Adrenal gland (tissue), 12 donors: ENCODE measurements around the gene GABRB3. TPM values are rescaled to one million over a fixed set of nuclear protein-coding genes. Genes with fewer than 3 reads are reported as not detected.

ENCODE experiments used
- DNase-seq, 7 donors: peaks; one replicate each; pipeline ENCODE4 v3.0.0-alpha.2; 2019 to 2020
- H3K27ac ChIP-seq, 5 donors: fragments of 200-600 bp; sonication (generic) in 4 of 5; 1 replicate in 3 of 5; 2 replicates in 2 of 5; pipeline versions ENCODE4 v1.5.1 to v1.8.0; 2016 to 2020; ENCODE audit warnings: mild to moderate bottlenecking in 1 of 5
- H3K27me3 ChIP-seq: fragments of 200-600 bp; 2 replicates; pipeline ENCODE4 v1.8.0; 2021
- H3K36me3 ChIP-seq, 2 donors: fragments of 200-600 bp; replicated peaks in 1 of 2; 1 replicate in 1 of 2; 2 replicates in 1 of 2; pipeline versions ENCODE4 v1.5.1 to v1.8.0; 2018 to 2022
- H3K4me1 ChIP-seq, 2 donors: fragments of 200-600 bp; replicated peaks in 1 of 2; 1 replicate in 1 of 2; 2 replicates in 1 of 2; pipeline versions ENCODE4 v1.5.1 to v1.8.0; 2018 to 2021
- H3K4me3 ChIP-seq, 4 donors: fragments of 200-600 bp; sonication (generic) in 3 of 4; one replicate each; pipeline ENCODE4 v1.5.1; 2016 to 2018
- H3K9me3 ChIP-seq, 3 donors: fragments of 200-600 bp; sonication (generic) in 1 of 3; replicated peaks in 1 of 3; 1 replicate in 2 of 3; 2 replicates in 1 of 3; pipeline versions ENCODE4 v1.5.1 to v1.8.0; 2016 to 2021
- CTCF ChIP-seq, 6 experiments: fragments of 450-650 bp in 4 of 6; fragments of 200-600 bp in 2 of 6; sonication (generic) in 1 of 6; IDR thresholded peaks; 1 replicate in 5 of 6; 2 replicates in 1 of 6; pipeline versions ENCODE4 v1.5.1 to v1.8.0; 2016 to 2021; ENCODE audit warnings: antibody characterized with exemption in 6 of 6, mild to moderate bottlenecking in 2 of 6, moderate library complexity in 1 of 6
- POLR2A ChIP-seq, 2 donors: fragments of 450-650 bp; IDR thresholded peaks; one replicate each; pipeline ENCODE4 v1.6.1; 2017; ENCODE audit warnings: antibody characterized with exemption in 2 of 2, mild to moderate bottlenecking in 2 of 2, moderate library complexity in 1 of 2
- WGBS, 4 donors: extraction: QIAGEN DNeasy Blood & Tissue Kit in 2 of 4; methylation state at CpG; one replicate each; pipeline versions ENCODE4 v1.1.5 to v1.1.7; 2013 to 2017; 5-methylcytosine and 5-hydroxymethylcytosine counted together
- intact Hi-C, 2 donors: fragments of 100-400 bp; cut with DNase I; formaldehyde crosslinking; loops; one replicate each; pipeline versions ENCODE4 v1.14.1 to v1.15.0; 2022 to 2023
- polyA plus RNA-seq, 3 donors: library from polyadenylated mRNA; stranded (reverse); fragments of 200-250 nt in 2 of 3; fragments of 350-450 nt in 1 of 3; fragmentation: Illumina TruSeq in 1 of 3; extraction: RNeasy Lipid Tissue Mini Kit (QIAGEN cat#74804) in 1 of 3; gene quantifications; one replicate each; pipeline ENCODE4 v1.2.3, GENCODE V29; 2013 to 2014
- total RNA-seq, 9 donors: library from RNA; depleted of rRNA in 4 of 9; stranded (reverse); fragments of >200 nt in 4 of 9; fragments of 120-200 nt in 1 of 9; fragmentation: NEBNext Ultra II Directional in 1 of 9; extraction: Animal tissue kit (Norgen Biotek cat#: 25700) in 1 of 9; gene quantifications; one replicate each; pipeline versions ENCODE4 v1.1.0 to v1.2.4, GENCODE V29; 2013 to 2023
- donor health status: healthy with polysubstance abuse.
- donor health status: Bipolar disorder and iron deficiency.
- donor health status: DM: yes; HTN: yes; CAD: no.
- donor health status: DM: no; HTN: no; CAD: no.
- donor health status: DM: no; HTN: no; CAD: no.
- donor health status: DM: yes; HTN: yes; CAD: no.

Gene GABRB3
- total and polyA plus RNA-seq, 12 donors = 0.95 to 13.3 (median 2.8) TPM

GRCh38 chr15:26771168-26771567, 1.7 kb downstream of the GABRB3 start:
- Histone ChIP-seq H3K4me3 (no peak overlapping the region), H3K4me1 (peaks cover 3 to 14% of the 10 kb centered on the region in 2 donors), H3K27ac (no peak overlapping the region), H3K27me3 (peaks cover 12% of the 10 kb centered on the region), H3K9me3 (no peaks in the 10 kb centered on the region), H3K36me3 (no peaks in the 10 kb centered on the region)
- intact Hi-C loops = no loop called here
- no peak for TF ChIP-seq CTCF (IDR thresholded peaks at IDR 0.05)
- TF ChIP-seq POLR2A (IDR thresholded peaks at IDR 0.05) = no peak
- WGBS, 4 donors = 10 to 16% (median 13%) methylated on average over 10 of the region's 10 CpGs
- no peak for DNase-seq

GRCh38 chr15:26767169-26767670, 5.6 kb downstream of the GABRB3 start:
- Histone ChIP-seq H3K27me3 (peaks cover 12% of the 10 kb centered on the region), H3K4me3 (no peak overlapping the region), H3K27ac (no peak overlapping the region), H3K4me1 (peaks cover 0 to 8% of the 10 kb centered on the region in 2 donors), H3K36me3 (no peaks in the 10 kb centered on the region), H3K9me3 (no peaks in the 10 kb centered on the region)
- no peak for TF ChIP-seq CTCF (IDR thresholded peaks at IDR 0.05)
- TF ChIP-seq POLR2A (IDR thresholded peaks at IDR 0.05) = no peak
- 7 to 24% (median 14%) methylated on average over 4 to 5 of the region's 5 CpGs for WGBS, 4 donors
- intact Hi-C loops = no loop called here
- no peak for DNase-seq

- Histone ChIP-seq H3K9me3 (no peaks in the 10 kb centered on the region), H3K27ac (no peak overlapping the region), H3K27me3 (peaks cover 8% of the 10 kb centered on the region), H3K4me3 (no peak overlapping the region), H3K4me1 (no peaks in the 10 kb centered on the region), H3K36me3 (no peaks in the 10 kb centered on the region)
- WGBS, 4 donors = 25 to 37% (median 33%) methylated on average over 1 of the region's 1 CpG
- no peak for TF ChIP-seq POLR2A (IDR thresholded peaks at IDR 0.05)
- no peak for TF ChIP-seq CTCF (IDR thresholded peaks at IDR 0.05)
- intact Hi-C loops = no loop called here
- DNase-seq = no peak
These were observed 6.6 kb downstream of the GABRB3 start for GRCh38 chr15:26766262-26766661.

- DNase-seq = no peak
- TF ChIP-seq POLR2A (IDR thresholded peaks at IDR 0.05) (no peak), CTCF (IDR thresholded peaks at IDR 0.05) (no peak)
- no peaks in the 10 kb centered on the region for H3K27me3 ChIP-seq
- no peaks in the 10 kb centered on the region for H3K4me1 ChIP-seq
- no peaks in the 10 kb centered on the region for H3K36me3 ChIP-seq
- WGBS, 4 donors = 53 to 58% (median 55%) methylated on average over 5 of the region's 5 CpGs
- intact Hi-C loops = no loop called here
- H3K9me3 ChIP-seq = no peaks in the 10 kb centered on the region
- no peak overlapping the region for H3K4me3 ChIP-seq
- no peak overlapping the region for H3K27ac ChIP-seq
These were observed 12.9 kb downstream of the GABRB3 start for GRCh38 chr15:26759986-26760385.
